GM12878 (cell line): Measurements from ENCODE around the gene TACR1. TPM values are rescaled to one million over a fixed set of nuclear protein-coding genes. Genes with fewer than 3 reads are reported as not detected.

ENCODE experiments used
- ATAC-seq: fragments of 200-7000 bp; cut with Tn5 transposase; 3 replicates; pipeline ENCODE4 v1.9.1; 2020; ENCODE audit warnings: mild to moderate bottlenecking, moderate library complexity
- BruUV-seq: library from RNA; stranded (reverse); fragments of 400-500 nt; replicated peaks from 2 replicates; lab custom pipeline; 2021; lab: Mats Ljungman, UMichigan
- CTCF ChIA-PET: fragments of 300-600 bp; sonication (Branson Sonifier 250); formaldehyde crosslinking; extraction: SDS; loops from one replicate; lab custom pipeline; 2021; ENCODE audit warnings: inconsistent platforms; lab: Yijun Ruan, JAX
- POLR2A ChIA-PET: fragments of 350-600 bp; formaldehyde crosslinking; extraction: SDS; loops from one replicate; lab custom pipeline; 2021; ENCODE audit warnings: inconsistent platforms; lab: Charles Lee
- RAD21 ChIA-PET: fragments of 300-600 bp; sonication (Branson Sonifier 250); formaldehyde crosslinking; loops from one replicate; lab custom pipeline; 2023; ENCODE audit warnings: antibody characterized with exemption; ENCODE audit not compliant: unreplicated experiment; lab: Charles Lee
- SMC1A ChIA-PET: fragments of 300-600 bp; sonication (Branson Sonifier 250); formaldehyde crosslinking; loops from one replicate; lab custom pipeline; 2023; ENCODE audit not compliant: unreplicated experiment, uncharacterized antibody; lab: Charles Lee
- DNase-seq: peaks from one replicate; pipeline ENCODE4 v3.0.0-alpha.2; 2011; ENCODE audit warnings: low read depth, low spot score
- FAIRE-seq: peaks from 3 replicates; lab custom pipeline; 2011; peaks lifted over from hg19 to GRCh38; lab: Jason Lieb, UNC
- H2AFZ ChIP-seq: 2 replicates; pipeline ENCODE4 v1.6.0; 2011; ENCODE audit warnings: low read depth, low read length, control low read depth; ENCODE audit not compliant: control insufficient read depth
- H3K27ac ChIP-seq: 2 replicates; pipeline ENCODE4 v1.5.1; 2011; ENCODE audit warnings: control low read depth; ENCODE audit not compliant: control insufficient read depth, insufficient read depth
- H3K27me3 ChIP-seq, 2 experiments: replicated peaks in 1 of 2; 2 replicates each; pipeline versions ENCODE4 v1.6.0 to v1.6.1; 2011; ENCODE audit warnings: low read length in 1 of 2; ENCODE audit not compliant: control insufficient read depth in 2 of 2, insufficient read depth in 2 of 2
- H3K36me3 ChIP-seq, 2 experiments: 2 replicates each; pipeline ENCODE4 v1.5.1; 2011; ENCODE audit warnings: low read length in 1 of 2; ENCODE audit not compliant: control insufficient read depth in 2 of 2, insufficient read depth in 2 of 2
- H3K4me1 ChIP-seq: 2 replicates; pipeline ENCODE4 v1.6.1; 2011; ENCODE audit warnings: mild to moderate bottlenecking, low read length, moderate library complexity, mixed read lengths; ENCODE audit not compliant: control insufficient read depth, insufficient read depth
- H3K4me2 ChIP-seq: 2 replicates; pipeline ENCODE4 v1.6.0; 2011; ENCODE audit warnings: control low read depth; ENCODE audit not compliant: control insufficient read depth, insufficient read depth
- H3K4me3 ChIP-seq: fragments of 200-600 bp; sonication (generic); 2 replicates; pipeline ENCODE4 v1.5.1; 2016
- H3K79me2 ChIP-seq: 2 replicates; pipeline ENCODE4 v1.6.0; 2011; ENCODE audit warnings: low read length; ENCODE audit not compliant: control insufficient read depth, insufficient read depth
- H3K9ac ChIP-seq: 2 replicates; pipeline ENCODE4 v1.8.0; 2011; ENCODE audit warnings: low read length, control low read depth, mixed read lengths; ENCODE audit not compliant: control insufficient read depth, insufficient read depth
- H3K9me3 ChIP-seq: replicated peaks from 3 replicates; pipeline ENCODE4 v1.5.1; 2011; ENCODE audit warnings: mild to moderate bottlenecking, low read length; ENCODE audit not compliant: control insufficient read depth, insufficient read depth
- H4K20me1 ChIP-seq: 2 replicates; pipeline ENCODE4 v1.6.0; 2011; ENCODE audit not compliant: control insufficient read depth, insufficient read depth
- ATF7 ChIP-seq: fragments of 450-650 bp; IDR thresholded peaks from 2 replicates; pipeline ENCODE4 v1.6.1; 2016; ENCODE audit warnings: low read depth, mild to moderate bottlenecking
- PAX5 ChIP-seq: IDR thresholded peaks from 2 replicates; pipeline ENCODE4 v1.6.1; 2011; ENCODE audit warnings: low read depth, low read length, borderline replicate concordance
- RAD21 ChIP-seq: IDR thresholded peaks from 2 replicates; pipeline ENCODE4 v1.6.1; 2011; ENCODE audit warnings: mild to moderate bottlenecking, low read depth, low read length, moderate library complexity; ENCODE audit not compliant: insufficient read depth
- SIX5 ChIP-seq: IDR thresholded peaks from 2 replicates; pipeline ENCODE4 v1.6.1; 2011; ENCODE audit warnings: mild to moderate bottlenecking, low read depth, low read length, moderate library complexity; ENCODE audit not compliant: severe bottlenecking
- SMC3 ChIP-seq: IDR thresholded peaks from 2 replicates; pipeline ENCODE4 v1.6.1; 2011; ENCODE audit warnings: low read length, improper control_type of control experiment, borderline replicate concordance
- STAT1 ChIP-seq: fragments of 450-650 bp; conservative IDR thresholded peaks from 2 replicates; pipeline ENCODE4 v1.6.1; 2014; ENCODE audit warnings: antibody characterized with exemption, mild to moderate bottlenecking
- SUZ12 ChIP-seq: fragments of 200-600 bp; sonication (generic); IDR thresholded peaks from one replicate; pipeline ENCODE4 v1.6.1; 2018; ENCODE audit warnings: antibody characterized with exemption, mild to moderate bottlenecking; ENCODE audit not compliant: unreplicated experiment
- WGBS: methylation state at CpG from one replicate; pipeline ENCODE4 v1.1.6; 2016; ENCODE audit warnings: low lambda C conversion rate; ENCODE audit not compliant: insufficient replicate concordance, insufficient coverage; ENCODE audit errors: missing lambda C conversion rate; 5-methylcytosine and 5-hydroxymethylcytosine counted together
- in situ Hi-C: fragments of 300-500 bp; cut with MboI; formaldehyde crosslinking; loops from 9 replicates; pipeline ENCODE4 v1.14.3; 2018; ENCODE audit warnings: mixed read lengths
- intact Hi-C: fragments of 100-400 bp; cut with micrococcal nuclease; formaldehyde crosslinking; loops from one replicate; pipeline ENCODE4 v1.14.2; 2022; ENCODE audit not compliant: unreplicated experiment
- polyA plus RNA-seq, 11 experiments: library from polyadenylated mRNA; depleted of rRNA in 4 of 11; unstranded in 6 of 11; stranded (reverse) in 5 of 11; fragments of >200 nt; fragmentation: Nextera tagmentation in 4 of 11; fragmentation: Illumina TruSeq in 1 of 11; extraction: Ambion mirVana in 4 of 11; extraction: Trizol in 1 of 11; gene quantifications; 1 replicate in 1 of 11; 2 replicates in 10 of 11; pipeline versions ENCODE4 v1.2.1 to v1.2.3, GENCODE V29; 2011 to 2016; ENCODE audit warnings: inconsistent platforms in 2 of 11, missing spikeins in 2 of 11, low read depth in 1 of 11
- total RNA-seq, 4 experiments: library from RNA; depleted of rRNA in 3 of 4; stranded (reverse); fragments of >200 nt in 3 of 4; fragmentation: Illumina TruSeq in 1 of 4; extraction: Trizol in 1 of 4; gene quantifications; 2 replicates each; pipeline versions ENCODE4 v1.2.1 to v1.2.3, GENCODE V29; 2013 to 2021
- TF ChIP-seq, protein P1 (sequence below): IDR thresholded peaks from 2 replicates; pipeline ENCODE4 v1.6.1; 2012; ENCODE audit warnings: low read depth, low read length, improper control_type of control experiment
- TF ChIP-seq, protein P2 (sequence below): fragments of 450-650 bp; IDR thresholded peaks from 2 replicates; pipeline ENCODE4 v1.6.1; 2016; ENCODE audit warnings: mild to moderate bottlenecking
- TF ChIP-seq, protein P3 (sequence below): fragments of 450-650 bp; formaldehyde crosslinking; IDR thresholded peaks from 2 replicates; pipeline ENCODE4 v1.4.0; 2020; ENCODE audit warnings: mild to moderate bottlenecking, moderate library complexity
- TF ChIP-seq, protein P4 (sequence below): fragments of 450-650 bp; formaldehyde crosslinking; IDR thresholded peaks from 2 replicates; pipeline ENCODE4 v1.4.0; 2022; ENCODE audit warnings: mild to moderate bottlenecking, moderate library complexity
- TF ChIP-seq, protein P5 (sequence below): fragments of 150-350 bp; IDR thresholded peaks from 2 replicates; pipeline ENCODE4 v1.6.1; 2014; ENCODE audit warnings: mild to moderate bottlenecking, low read depth, low read length

Gene TACR1
- total and polyA plus RNA-seq, 10 of the 15 experiments (the other 5 are each of a cell fraction or from before 2014, with no cell fraction given): 0.04 to 1.4 (median 0.15) TPM

DNA sequence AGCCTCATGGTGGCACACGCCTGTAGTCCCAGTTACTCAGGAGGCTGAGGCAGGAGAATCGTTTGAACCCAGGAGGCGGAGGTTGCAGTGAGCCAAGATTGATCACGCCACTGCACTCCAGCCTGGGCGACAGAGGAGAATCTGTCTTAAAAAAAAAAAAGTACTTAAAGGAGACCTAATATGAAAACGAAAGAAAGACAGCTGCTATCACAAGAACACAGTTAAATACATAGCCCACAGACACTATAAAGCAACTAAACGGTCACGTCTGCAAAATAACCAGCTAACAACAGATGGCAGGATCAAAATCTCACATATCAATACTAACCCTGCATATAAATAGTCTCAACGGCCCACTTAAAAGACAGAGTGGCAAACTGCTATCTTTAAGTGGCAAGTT is 43.9 kb upstream of the TACR1 start:
- ChIA-PET RAD21 (no interaction called here), POLR2A (no interaction called here), SMC1A (interaction anchor here (1.2 to 1.7 kb wide), 2 partner anchors 17 to 191 kb away, joined by 3 to 5 read pairs; no protein-coding TSS in a partner anchor), CTCF (interaction anchor here (0.7 to 1.8 kb wide), 4 partner anchors 14 to 222 kb away, joined by 3 to 6 read pairs (median 3); no protein-coding TSS in a partner anchor)
- Histone ChIP-seq H3K4me2 (no peak overlapping the region), H4K20me1 (no peaks in the 10 kb centered on the region), H3K9me3 (peaks cover 2% of the 10 kb centered on the region; the same call in 2 of the 3 replicates), H3K36me3 (no peaks in the 10 kb centered on the region), H2AFZ (no peak overlapping the region), H3K9ac (no peak overlapping the region), H3K27me3 (no peaks in the 10 kb centered on the region), H3K4me3 (no peak overlapping the region), H3K27ac (no peak overlapping the region), H3K79me2 (no peaks in the 10 kb centered on the region), H3K4me1 (no peaks in the 10 kb centered on the region)
- WGBS: 74% methylated on average over 9 of the region's 9 CpGs
- no TSS peak for BruUV-seq
- FAIRE-seq (no peak), ATAC-seq (no peak), DNase-seq (no peak)
- in situ Hi-C loops (no loop called here), intact Hi-C loops (no loop called here)
- TF ChIP-seq, protein P1, sequence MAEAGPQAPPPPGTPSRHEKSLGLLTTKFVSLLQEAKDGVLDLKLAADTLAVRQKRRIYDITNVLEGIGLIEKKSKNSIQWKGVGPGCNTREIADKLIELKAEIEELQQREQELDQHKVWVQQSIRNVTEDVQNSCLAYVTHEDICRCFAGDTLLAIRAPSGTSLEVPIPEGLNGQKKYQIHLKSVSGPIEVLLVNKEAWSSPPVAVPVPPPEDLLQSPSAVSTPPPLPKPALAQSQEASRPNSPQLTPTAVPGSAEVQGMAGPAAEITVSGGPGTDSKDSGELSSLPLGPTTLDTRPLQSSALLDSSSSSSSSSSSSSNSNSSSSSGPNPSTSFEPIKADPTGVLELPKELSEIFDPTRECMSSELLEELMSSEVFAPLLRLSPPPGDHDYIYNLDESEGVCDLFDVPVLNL: no peak
- TF ChIP-seq SIX5 (no peak), SUZ12 (no peak), PAX5 (no peak), STAT1 (no peak), RAD21 (no peak), SMC3 (no peak), ATF7 (no peak)
- TF ChIP-seq, protein P2, sequence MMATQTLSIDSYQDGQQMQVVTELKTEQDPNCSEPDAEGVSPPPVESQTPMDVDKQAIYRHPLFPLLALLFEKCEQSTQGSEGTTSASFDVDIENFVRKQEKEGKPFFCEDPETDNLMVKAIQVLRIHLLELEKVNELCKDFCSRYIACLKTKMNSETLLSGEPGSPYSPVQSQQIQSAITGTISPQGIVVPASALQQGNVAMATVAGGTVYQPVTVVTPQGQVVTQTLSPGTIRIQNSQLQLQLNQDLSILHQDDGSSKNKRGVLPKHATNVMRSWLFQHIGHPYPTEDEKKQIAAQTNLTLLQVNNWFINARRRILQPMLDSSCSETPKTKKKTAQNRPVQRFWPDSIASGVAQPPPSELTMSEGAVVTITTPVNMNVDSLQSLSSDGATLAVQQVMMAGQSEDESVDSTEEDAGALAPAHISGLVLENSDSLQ: no peak
- TF ChIP-seq, protein P3, sequence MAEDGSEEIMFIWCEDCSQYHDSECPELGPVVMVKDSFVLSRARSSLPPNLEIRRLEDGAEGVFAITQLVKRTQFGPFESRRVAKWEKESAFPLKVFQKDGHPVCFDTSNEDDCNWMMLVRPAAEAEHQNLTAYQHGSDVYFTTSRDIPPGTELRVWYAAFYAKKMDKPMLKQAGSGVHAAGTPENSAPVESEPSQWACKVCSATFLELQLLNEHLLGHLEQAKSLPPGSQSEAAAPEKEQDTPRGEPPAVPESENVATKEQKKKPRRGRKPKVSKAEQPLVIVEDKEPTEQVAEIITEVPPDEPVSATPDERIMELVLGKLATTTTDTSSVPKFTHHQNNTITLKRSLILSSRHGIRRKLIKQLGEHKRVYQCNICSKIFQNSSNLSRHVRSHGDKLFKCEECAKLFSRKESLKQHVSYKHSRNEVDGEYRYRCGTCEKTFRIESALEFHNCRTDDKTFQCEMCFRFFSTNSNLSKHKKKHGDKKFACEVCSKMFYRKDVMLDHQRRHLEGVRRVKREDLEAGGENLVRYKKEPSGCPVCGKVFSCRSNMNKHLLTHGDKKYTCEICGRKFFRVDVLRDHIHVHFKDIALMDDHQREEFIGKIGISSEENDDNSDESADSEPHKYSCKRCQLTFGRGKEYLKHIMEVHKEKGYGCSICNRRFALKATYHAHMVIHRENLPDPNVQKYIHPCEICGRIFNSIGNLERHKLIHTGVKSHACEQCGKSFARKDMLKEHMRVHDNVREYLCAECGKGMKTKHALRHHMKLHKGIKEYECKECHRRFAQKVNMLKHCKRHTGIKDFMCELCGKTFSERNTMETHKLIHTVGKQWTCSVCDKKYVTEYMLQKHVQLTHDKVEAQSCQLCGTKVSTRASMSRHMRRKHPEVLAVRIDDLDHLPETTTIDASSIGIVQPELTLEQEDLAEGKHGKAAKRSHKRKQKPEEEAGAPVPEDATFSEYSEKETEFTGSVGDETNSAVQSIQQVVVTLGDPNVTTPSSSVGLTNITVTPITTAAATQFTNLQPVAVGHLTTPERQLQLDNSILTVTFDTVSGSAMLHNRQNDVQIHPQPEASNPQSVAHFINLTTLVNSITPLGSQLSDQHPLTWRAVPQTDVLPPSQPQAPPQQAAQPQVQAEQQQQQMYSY (CRISPR knock-in tag): no peak
- TF ChIP-seq, protein P4, sequence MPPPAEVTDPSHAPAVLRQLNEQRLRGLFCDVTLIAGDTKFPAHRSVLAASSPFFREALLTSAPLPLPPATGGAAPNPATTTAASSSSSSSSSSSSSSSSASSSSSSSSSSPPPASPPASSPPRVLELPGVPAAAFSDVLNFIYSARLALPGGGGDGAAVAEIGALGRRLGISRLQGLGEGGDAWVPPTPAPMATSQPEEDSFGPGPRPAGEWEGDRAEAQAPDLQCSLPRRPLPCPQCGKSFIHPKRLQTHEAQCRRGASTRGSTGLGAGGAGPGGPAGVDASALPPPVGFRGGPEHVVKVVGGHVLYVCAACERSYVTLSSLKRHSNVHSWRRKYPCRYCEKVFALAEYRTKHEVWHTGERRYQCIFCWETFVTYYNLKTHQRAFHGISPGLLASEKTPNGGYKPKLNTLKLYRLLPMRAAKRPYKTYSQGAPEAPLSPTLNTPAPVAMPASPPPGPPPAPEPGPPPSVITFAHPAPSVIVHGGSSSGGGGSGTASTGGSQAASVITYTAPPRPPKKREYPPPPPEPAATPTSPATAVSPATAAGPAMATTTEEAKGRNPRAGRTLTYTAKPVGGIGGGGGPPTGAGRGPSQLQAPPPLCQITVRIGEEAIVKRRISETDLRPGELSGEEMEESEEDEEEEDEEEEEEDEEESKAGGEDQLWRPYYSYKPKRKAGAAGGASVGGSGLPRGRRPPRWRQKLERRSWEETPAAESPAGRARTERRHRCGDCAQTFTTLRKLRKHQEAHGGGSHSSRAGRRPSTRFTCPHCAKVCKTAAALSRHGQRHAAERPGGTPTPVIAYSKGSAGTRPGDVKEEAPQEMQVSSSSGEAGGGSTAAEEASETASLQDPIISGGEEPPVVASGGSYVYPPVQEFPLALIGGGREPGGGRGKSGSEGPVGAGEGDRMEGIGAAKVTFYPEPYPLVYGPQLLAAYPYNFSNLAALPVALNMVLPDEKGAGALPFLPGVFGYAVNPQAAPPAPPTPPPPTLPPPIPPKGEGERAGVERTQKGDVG (CRISPR knock-in tag): no peak
- TF ChIP-seq, protein P5, sequence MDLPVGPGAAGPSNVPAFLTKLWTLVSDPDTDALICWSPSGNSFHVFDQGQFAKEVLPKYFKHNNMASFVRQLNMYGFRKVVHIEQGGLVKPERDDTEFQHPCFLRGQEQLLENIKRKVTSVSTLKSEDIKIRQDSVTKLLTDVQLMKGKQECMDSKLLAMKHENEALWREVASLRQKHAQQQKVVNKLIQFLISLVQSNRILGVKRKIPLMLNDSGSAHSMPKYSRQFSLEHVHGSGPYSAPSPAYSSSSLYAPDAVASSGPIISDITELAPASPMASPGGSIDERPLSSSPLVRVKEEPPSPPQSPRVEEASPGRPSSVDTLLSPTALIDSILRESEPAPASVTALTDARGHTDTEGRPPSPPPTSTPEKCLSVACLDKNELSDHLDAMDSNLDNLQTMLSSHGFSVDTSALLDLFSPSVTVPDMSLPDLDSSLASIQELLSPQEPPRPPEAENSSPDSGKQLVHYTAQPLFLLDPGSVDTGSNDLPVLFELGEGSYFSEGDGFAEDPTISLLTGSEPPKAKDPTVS: no peak
